NB4 (cell line): Measurements from ENCODE around the gene TBC1D14.

Experiments used
- DNase-seq: peaks from one replicate; pipeline ENCODE4 v3.0.0; 2010; ENCODE audit warnings: low read depth
- H3K4me3 ChIP-seq: one replicate; pipeline ENCODE4 v1.5.1; 2011; ENCODE audit warnings: mild to moderate bottlenecking, low read depth, low read length, moderate library complexity
- MYC ChIP-seq: IDR thresholded peaks from 2 replicates; pipeline ENCODE4 v1.6.1; 2011; ENCODE audit warnings: low read depth, low read length
- POLR2A ChIP-seq: IDR thresholded peaks from 2 replicates; pipeline ENCODE4 v1.6.1; 2011; ENCODE audit warnings: mild to moderate bottlenecking; ENCODE audit not compliant: insufficient read length; ENCODE audit errors: extremely low read depth
- TF ChIP-seq, protein P1 (sequence below): IDR thresholded peaks from one replicate; pipeline ENCODE4 v1.5.1; 2012; ENCODE audit warnings: low read depth, low read length
- TF ChIP-seq, protein P2 (sequence below): IDR thresholded peaks from 2 replicates; pipeline ENCODE4 v1.6.1; 2011; ENCODE audit warnings: low read depth, low read length

TBC1D14 gene

DNA sequence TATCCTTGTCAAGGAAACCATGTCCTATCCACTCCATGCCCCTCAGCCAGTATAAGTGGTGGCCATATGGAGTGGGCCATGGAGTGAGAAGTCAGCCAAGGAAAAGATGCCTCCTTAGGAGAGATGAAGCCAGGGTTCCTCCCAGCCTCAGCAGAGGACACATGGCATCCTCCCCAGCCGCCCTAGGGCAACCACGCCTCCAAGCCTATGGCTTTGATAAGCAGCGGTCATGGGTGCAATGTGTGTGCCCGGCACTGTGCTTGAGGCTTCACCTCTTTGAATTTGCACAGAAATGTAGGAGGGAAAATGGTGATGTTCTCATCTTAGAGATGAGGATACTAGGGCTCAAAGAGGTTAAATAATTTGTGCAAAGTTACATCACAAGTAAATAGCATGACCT, 34.6 kb upstream of the TBC1D14 start:
- TF ChIP-seq MYC, result no peak
- no peak for DNase-seq
- no peak overlapping the region for H3K4me3 ChIP-seq

DNA sequence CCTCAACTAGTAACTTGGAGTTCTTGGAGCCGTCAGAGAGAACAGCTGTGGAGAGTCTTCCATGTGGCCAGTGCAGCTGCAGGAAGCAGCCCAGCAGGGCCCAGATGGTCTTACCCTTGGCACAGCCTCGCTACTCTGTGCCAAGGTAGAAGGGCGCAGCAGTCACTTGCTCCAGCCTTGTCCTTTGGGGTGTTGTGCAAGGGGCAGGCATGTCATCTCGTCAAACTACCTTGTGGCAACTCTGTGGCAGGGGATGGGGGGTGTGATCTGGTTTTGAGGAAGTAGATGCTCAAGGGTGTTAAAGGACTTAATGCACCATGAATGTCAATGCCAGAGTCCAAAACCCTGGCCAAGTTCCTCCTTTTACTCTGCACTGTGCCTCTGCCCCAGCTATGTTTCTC, 34.2 kb upstream of the TBC1D14 start:
- DNase-seq, result peak; percentile 100
- H3K4me3 ChIP-seq, result no peak overlapping the region
- TF ChIP-seq POLR2A (no peak), MYC (peak; percentile 79)
- TF ChIP-seq, protein P1, sequence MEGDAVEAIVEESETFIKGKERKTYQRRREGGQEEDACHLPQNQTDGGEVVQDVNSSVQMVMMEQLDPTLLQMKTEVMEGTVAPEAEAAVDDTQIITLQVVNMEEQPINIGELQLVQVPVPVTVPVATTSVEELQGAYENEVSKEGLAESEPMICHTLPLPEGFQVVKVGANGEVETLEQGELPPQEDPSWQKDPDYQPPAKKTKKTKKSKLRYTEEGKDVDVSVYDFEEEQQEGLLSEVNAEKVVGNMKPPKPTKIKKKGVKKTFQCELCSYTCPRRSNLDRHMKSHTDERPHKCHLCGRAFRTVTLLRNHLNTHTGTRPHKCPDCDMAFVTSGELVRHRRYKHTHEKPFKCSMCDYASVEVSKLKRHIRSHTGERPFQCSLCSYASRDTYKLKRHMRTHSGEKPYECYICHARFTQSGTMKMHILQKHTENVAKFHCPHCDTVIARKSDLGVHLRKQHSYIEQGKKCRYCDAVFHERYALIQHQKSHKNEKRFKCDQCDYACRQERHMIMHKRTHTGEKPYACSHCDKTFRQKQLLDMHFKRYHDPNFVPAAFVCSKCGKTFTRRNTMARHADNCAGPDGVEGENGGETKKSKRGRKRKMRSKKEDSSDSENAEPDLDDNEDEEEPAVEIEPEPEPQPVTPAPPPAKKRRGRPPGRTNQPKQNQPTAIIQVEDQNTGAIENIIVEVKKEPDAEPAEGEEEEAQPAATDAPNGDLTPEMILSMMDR, result no peak
- TF ChIP-seq, protein P2, sequence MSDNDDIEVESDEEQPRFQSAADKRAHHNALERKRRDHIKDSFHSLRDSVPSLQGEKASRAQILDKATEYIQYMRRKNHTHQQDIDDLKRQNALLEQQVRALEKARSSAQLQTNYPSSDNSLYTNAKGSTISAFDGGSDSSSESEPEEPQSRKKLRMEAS, result peak; percentile 91

DNA sequence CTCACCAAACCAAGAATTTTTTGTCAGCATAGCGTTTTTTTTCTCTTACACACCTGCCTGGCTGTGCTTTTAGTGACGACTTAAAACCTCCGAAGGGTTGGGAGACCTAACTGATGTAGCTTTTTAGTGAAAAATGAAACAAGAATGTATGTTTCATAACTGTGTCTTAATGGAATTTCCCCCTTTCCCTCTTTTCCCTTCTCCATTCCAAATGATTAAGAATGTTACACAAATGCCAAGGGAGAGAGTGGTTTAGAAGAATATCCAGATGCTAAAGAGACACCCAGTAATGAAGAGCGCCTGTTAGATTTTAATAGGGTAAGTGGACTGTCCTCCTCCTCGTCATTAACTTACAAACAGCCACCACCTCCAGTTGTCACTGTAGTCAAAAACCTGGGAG, 33.2 kb upstream of the TBC1D14 start:
- TF ChIP-seq, protein P2, result no peak
- no peak for TF ChIP-seq MYC
- TF ChIP-seq, protein P1, result no peak
- TF ChIP-seq POLR2A, result no peak
- no peak overlapping the region for H3K4me3 ChIP-seq
- DNase-seq, result no peak

DNA sequence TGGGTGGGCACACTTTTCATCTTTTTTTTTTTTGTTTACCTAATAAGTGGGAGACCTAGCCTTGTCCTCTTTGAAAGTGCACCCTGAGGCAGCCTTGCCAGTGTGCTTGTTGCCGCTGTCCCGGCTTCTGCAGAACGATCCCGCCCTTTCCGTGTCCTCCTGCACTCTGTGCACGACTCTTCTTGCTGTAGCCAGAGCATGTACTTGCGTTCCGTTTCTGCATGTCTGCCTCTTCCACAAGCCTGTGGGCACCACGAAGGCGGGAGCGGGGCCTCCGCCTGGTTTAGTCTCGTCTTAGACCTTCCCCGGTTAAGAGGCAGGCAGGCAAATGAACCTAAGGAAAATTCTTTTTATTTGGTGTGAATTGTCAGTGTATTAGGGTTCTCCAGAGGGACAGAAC, 32.6 kb upstream of the TBC1D14 start:
- no peak overlapping the region for H3K4me3 ChIP-seq
- TF ChIP-seq, protein P1, result no peak
- TF ChIP-seq, protein P2, result no peak
- no peak for TF ChIP-seq MYC
- TF ChIP-seq POLR2A, result no peak
- DNase-seq, result no peak

DNA sequence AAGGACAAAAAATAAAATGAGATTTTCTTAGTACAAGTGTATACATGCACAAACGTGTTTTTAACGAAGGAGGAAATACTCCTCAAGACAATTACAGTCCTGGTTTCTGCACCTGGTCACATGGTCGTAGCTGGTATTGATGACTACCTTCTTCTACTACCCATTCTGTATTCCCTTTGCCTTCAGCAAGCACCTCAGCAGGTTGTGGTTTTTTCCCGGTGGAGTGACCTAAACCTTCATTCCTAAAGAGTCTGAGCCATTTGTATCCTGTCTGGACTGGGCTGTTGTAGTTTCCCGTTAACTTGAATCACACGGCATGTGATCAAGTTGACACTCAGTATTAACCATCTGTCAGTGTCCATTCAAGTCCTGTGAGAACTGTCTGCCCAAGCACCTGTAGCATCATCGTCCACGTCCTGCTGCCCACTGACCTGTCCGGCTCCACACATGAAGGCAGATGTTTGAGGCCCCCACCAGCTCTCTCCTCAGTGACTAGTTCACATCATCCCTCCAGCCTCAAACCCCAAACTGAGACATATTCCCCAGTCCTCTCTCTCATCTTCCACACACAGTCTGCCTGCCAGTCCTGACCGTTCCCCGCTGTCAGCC, 31.1 kb upstream of the TBC1D14 start:
- no peak overlapping the region for H3K4me3 ChIP-seq
- TF ChIP-seq, protein P1, result no peak
- TF ChIP-seq, protein P2, result no peak
- TF ChIP-seq MYC, result no peak
- no peak for TF ChIP-seq POLR2A
- no peak for DNase-seq

DNA sequence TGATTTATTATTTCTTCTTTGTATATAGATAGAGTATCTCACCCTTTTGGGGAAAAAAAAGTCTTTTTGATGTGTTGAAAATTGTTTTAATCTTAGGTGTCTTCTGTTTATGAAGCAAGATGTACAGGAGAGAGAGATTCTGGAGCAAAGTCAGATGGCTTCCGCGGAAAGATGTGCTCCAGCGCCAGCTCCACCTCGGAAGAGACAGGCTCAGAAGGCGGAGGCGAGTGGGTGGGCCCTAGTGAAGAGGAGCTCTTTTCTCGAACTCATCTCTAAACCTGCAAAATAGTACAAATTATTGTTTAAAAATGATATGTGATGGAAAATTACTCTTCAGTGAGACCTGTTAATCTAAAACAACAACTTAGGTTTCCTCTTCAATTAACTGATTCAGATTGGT, 28.9 kb upstream of the TBC1D14 start:
- DNase-seq, result no peak
- no peak overlapping the region for H3K4me3 ChIP-seq
- TF ChIP-seq, protein P2, result no peak
- TF ChIP-seq POLR2A, result no peak
- no peak for TF ChIP-seq MYC
- TF ChIP-seq, protein P1, result no peak
